AG08395 (cell line): Measurements from ENCODE around the gene VWF.

ENCODE experiments used
- DNase-seq: peaks from one replicate; pipeline ENCODE4 v3.0.0; 2012; ENCODE audit warnings: mixed read lengths, low spot score

Gene VWF

GRCh38 chr12:5912011-5912410 lies 212.5 kb downstream of the VWF start:
- DNase-seq = no peak

GRCh38 chr12:5910790-5911548 lies 213.5 kb downstream of the VWF start:
- DNase-seq = no peak

DNA sequence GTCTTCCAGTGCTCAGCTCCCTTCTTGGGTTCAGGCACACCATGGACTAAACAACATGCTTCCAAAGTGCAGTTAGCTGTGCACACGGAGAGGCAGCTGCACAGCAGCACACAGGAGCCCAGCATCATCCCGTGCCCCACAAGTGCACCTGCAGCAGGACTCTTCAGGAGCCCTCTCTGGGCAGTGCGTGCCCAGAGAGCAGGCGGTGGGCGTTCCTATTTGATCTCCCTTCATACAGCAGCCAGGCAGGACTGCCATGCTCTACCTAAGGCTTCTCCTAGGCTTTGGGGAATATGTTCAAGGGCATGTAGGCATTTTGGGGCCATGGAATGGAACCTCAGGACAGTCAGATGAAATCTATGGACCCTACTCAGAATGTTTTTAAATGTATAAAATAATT lies 214.9 kb downstream of the VWF start:
- no peak for DNase-seq

DNA sequence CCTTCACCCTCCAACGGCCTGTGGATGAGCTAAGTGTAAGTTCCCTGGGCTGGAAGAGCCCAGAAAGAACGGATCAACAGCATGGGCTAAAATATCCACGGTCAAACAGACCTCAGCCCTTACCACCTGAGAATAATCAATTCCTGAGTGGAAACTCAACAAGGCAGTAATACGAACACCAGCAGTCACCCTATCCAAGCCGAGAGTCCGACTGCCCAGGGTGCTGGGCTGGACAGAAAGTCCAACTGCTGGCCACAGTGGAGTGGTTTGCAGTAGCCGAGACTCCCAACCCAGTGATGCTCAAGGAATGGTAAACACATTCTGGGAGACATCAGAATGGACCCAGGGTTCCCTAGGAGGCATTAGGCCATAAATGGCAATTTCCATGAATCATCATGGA lies 216.2 kb downstream of the VWF start:
- DNase-seq = no peak

GRCh38 chr12:5907807-5908206 lies 216.7 kb downstream of the VWF start:
- DNase-seq = no peak

DNA sequence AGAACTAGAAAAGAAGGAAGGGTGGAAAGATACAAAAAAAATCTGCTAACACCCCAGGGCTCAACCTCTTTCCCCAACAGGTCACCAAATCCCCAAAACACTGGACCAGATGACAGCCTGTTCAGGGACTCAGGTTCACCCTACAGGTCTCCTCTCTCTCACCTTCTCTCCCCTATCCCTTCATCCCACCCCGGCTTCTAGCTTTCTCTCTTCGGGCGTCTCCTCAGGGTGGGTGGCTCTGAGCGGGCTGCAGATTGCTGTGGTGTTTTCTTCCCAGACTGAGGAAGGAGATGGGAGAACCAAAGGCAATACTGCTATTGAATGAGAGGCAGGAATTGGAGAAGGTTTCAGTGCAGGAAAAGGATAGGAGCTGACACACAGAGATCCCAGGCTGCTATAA lies 218.7 kb downstream of the VWF start:
- no peak for DNase-seq

DNA sequence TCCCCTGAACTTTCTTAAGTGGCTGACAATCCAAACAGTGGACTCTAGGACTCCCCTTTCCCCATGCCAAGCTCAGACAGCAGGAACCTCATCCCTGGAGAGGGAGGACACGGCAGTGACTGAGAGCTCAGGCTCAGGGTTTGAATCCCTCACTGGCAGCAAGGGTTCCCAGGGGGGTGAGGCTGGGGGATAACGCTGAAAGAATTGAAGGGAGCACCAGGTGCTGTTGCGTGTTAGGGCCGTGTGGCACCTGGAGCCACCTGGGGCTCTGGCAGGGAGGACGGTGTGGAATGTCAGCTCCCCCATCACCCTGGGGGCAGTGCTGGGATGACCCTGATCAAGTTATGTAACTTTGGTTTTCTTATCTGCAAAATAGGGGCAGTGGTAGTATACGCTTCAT lies 219.5 kb downstream of the VWF start:
- no peak for DNase-seq

DNA sequence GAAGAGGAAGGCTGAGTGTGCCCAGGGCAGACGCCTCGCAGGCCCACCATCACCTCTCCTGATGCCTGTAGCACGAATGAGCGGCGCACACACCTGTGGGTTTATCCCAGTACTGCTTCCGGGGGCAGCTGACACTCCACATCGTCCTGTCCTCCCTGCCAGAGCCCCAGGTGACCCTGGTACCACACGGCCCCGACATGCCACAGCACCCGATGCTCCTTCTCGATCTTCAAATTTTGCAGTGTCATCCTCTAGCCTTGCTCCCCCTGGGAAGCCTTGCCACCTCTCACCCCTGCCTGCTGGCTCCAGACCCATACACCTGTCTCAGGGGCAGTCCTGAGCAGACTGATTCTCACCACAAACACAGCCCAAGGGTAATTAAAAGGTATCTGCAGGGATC lies 220.0 kb downstream of the VWF start:
- DNase-seq = no peak

DNA sequence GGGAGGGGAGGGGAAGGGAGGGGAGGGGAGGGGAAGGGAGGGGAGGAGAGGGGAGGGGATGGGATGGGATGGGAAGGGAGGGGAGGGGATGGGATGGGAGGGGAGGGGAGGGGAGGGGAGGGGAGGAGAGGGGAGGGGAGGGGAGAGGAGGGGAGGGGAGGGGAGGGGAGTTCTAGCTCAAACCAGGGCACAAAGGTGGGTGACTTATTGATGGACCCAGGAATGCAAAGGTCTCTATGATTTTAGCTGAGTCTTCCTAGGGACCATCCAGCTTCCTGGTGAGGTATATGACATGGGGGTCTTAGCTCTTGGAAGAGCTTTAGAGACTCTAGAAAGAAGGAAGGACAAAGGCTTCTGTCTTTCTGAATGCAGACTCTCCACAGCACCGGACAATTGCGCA lies 221.7 kb downstream of the VWF start:
- DNase-seq = no peak

- no peak for DNase-seq
Measured at GRCh38 chr12:5901416-5901815, 223.1 kb downstream of the VWF start.

- no peak for DNase-seq
Measured at GRCh38 chr12:5900533-5901205, 223.8 kb downstream of the VWF start.

- DNase-seq = no peak
Measured at GRCh38 chr12:5900076-5900475, 224.4 kb downstream of the VWF start.

GRCh38 chr12:5899675-5900074 lies 224.8 kb downstream of the VWF start:
- DNase-seq = no peak

- DNase-seq = no peak
Measured at GRCh38 chr12:5898874-5899273, 225.6 kb downstream of the VWF start.
